ENCODE results near the gene GRID1. TPM values are rescaled to one million over a fixed set of nuclear protein-coding genes. Genes with fewer than 3 reads are reported as not detected.

Gene GRID1
- total RNA-seq, 1 donor from 2014 or later, result not detected

DNA sequence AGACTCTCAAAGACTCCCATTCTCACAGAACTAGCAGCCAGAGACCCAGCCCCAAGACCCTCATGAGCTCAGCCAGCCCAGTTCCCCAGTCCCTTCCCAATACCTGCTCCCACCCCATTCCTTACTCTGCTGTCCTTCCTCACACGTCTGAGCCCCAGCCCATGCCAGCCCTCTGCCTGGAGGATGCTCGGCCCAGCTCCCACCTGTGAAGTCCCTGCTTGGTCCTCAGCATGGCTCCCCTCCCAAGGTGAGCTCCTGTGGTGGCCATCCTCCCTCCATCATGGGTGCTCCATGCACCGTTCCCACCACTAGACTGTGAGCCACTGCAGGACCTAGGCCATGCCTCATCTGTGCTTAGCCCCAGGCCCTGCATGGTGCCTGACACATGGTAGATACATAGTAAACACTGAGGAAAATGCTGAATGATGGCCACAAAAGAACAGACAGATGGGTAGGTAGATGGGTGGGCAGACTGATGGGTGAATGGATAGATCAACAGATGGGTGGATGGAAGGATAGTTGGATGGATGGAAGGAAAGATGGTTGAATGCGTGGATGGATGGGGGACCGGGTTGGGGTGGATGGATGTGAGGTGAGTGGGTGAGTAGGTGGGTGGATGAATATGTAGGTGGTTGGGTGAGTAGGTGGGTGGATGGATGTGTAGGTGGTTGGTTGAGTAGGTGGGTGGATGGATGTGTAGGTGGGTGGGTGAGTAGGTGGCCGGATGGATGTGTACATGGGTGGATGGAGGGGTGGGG lies 138.9 kb downstream of the GRID1 start:
- ATAC-seq (ENCODE audit: low read depth), result no peak
- intact Hi-C loops (cut with micrococcal nuclease), result no loop called here
- CTCF ChIA-PET, result no interaction called here
- H3K9me3 Mint-ChIP-seq, result no peaks in the 10 kb centered on the region
- POLR2A ChIA-PET, result no interaction called here
- TF ChIP-seq, protein P1, sequence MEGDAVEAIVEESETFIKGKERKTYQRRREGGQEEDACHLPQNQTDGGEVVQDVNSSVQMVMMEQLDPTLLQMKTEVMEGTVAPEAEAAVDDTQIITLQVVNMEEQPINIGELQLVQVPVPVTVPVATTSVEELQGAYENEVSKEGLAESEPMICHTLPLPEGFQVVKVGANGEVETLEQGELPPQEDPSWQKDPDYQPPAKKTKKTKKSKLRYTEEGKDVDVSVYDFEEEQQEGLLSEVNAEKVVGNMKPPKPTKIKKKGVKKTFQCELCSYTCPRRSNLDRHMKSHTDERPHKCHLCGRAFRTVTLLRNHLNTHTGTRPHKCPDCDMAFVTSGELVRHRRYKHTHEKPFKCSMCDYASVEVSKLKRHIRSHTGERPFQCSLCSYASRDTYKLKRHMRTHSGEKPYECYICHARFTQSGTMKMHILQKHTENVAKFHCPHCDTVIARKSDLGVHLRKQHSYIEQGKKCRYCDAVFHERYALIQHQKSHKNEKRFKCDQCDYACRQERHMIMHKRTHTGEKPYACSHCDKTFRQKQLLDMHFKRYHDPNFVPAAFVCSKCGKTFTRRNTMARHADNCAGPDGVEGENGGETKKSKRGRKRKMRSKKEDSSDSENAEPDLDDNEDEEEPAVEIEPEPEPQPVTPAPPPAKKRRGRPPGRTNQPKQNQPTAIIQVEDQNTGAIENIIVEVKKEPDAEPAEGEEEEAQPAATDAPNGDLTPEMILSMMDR (IDR thresholded peaks at IDR 0.05), result no peak
- peaks cover 5% of the 10 kb centered on the region for H3K27me3 Mint-ChIP-seq
- H3K27ac Mint-ChIP-seq, result no peak overlapping the region
- DNase-seq, result no peak
- H3K36me3 Mint-ChIP-seq (ENCODE audit: low read depth), result no peaks in the 10 kb centered on the region
- no peaks in the 10 kb centered on the region for H3K4me1 Mint-ChIP-seq
- H3K4me3 Mint-ChIP-seq, result no peak overlapping the region

DNA sequence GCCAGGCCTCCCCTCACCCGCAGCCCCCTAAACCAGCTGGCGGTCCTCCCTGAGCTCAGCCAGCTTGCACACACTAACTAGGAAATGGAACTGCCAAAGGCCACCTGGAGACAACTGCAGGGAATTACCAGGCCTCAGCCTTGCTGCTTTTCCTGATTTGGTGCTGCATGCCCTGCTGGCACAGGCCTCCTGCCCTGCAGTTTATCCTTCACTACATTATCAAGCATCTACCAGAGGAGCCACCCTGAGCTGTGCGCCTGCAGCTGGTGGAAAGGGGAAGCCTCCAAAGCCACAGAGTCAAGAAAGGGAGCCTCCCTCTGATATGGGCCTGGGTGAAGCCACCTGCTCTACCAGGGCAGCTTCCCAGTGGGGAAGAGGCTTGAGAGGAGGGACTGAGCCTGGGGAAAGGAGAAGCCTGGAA lies 139.8 kb downstream of the GRID1 start:
- ChIA-PET CTCF (no interaction called here), POLR2A (no interaction called here)
- intact Hi-C loops (cut with micrococcal nuclease), result no loop called here
- no peak overlapping the region for H3K27ac Mint-ChIP-seq
- ATAC-seq (ENCODE audit: low read depth) (no peak), DNase-seq (no peak)
- H3K36me3 Mint-ChIP-seq (ENCODE audit: low read depth), result no peaks in the 10 kb centered on the region
- H3K9me3 Mint-ChIP-seq, result no peaks in the 10 kb centered on the region
- TF ChIP-seq, protein P1 (IDR thresholded peaks at IDR 0.05), result no peak
- H3K27me3 Mint-ChIP-seq, result peaks cover 5% of the 10 kb centered on the region
- no peak overlapping the region for H3K4me3 Mint-ChIP-seq
- no peaks in the 10 kb centered on the region for H3K4me1 Mint-ChIP-seq

DNA sequence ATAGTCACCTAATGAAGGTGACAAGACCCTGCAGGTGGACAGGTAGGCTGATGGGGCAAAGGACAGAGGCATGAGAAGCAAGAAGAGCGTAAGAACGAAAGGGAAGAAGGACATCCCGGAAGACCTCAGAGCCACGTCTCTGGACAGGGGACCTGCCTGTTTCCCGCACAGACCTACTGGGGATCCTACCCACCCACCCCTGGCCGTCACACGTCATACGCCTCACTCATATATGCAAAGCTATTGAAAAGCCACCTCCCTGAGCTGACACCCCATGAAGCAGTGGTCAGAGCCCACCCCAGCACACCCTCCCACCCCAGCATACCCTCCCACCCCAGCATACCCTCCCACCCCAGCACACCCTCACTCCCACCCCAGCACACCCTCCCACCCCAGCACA lies 140.6 kb downstream of the GRID1 start:
- ChIA-PET POLR2A (no interaction called here), CTCF (no interaction called here)
- Mint-ChIP-seq H3K9me3 (no peaks in the 10 kb centered on the region), H3K36me3 (ENCODE audit: low read depth) (no peaks in the 10 kb centered on the region), H3K27me3 (peaks cover 5% of the 10 kb centered on the region), H3K4me1 (no peaks in the 10 kb centered on the region), H3K4me3 (no peak overlapping the region), H3K27ac (no peak overlapping the region)
- intact Hi-C loops (cut with micrococcal nuclease), result no loop called here
- ATAC-seq (ENCODE audit: low read depth), result no peak
- TF ChIP-seq, protein P1 (IDR thresholded peaks at IDR 0.05), result no peak
- DNase-seq, result no peak

DNA sequence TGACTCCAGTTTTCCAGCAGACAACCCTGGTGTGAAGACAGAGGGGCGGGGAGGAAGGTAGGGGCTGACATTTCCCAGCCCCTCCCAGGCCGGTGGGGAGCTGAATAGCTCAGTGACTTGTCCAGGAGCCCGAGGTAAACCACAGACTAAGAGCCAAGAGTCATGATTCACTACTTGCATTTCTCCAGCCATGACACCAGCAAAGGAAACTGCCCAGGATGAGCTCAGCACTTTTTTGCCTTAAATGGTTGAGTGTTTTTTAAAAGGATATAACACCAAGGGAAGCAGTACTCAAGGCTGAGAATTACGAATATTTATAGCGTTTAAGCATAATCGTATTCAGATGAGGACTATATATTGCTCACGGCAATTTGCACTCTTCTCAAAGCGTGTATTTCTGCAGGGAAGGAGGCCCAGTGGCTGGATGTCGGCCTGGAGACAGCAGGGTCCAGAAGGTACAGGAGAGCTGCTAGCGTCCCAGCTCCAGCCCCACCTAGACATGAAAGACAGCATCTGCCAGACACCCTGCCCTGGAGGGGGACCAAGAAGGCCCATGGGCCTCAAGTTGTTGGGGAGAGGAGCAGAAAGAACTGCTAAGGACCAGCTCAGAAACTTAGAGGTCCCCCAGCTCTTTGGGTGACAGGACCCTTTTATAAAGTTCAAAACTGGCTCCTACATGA lies 141.4 kb downstream of the GRID1 start:
- H3K27ac Mint-ChIP-seq, result no peak overlapping the region
- peaks cover 6% of the 10 kb centered on the region for H3K27me3 Mint-ChIP-seq
- ChIA-PET POLR2A (interaction anchor here (0.6 kb wide), 1 partner anchor 822 kb away, joined by 3 read pairs; no protein-coding TSS in a partner anchor), CTCF (no interaction called here)
- no peaks in the 10 kb centered on the region for H3K4me1 Mint-ChIP-seq
- H3K36me3 Mint-ChIP-seq (ENCODE audit: low read depth), result no peaks in the 10 kb centered on the region
- intact Hi-C loops (cut with micrococcal nuclease), result no loop called here
- no peaks in the 10 kb centered on the region for H3K9me3 Mint-ChIP-seq
- TF ChIP-seq, protein P1 (IDR thresholded peaks at IDR 0.05), result no peak
- ATAC-seq (ENCODE audit: low read depth), result no peak
- no peak overlapping the region for H3K4me3 Mint-ChIP-seq
- DNase-seq, result no peak

DNA sequence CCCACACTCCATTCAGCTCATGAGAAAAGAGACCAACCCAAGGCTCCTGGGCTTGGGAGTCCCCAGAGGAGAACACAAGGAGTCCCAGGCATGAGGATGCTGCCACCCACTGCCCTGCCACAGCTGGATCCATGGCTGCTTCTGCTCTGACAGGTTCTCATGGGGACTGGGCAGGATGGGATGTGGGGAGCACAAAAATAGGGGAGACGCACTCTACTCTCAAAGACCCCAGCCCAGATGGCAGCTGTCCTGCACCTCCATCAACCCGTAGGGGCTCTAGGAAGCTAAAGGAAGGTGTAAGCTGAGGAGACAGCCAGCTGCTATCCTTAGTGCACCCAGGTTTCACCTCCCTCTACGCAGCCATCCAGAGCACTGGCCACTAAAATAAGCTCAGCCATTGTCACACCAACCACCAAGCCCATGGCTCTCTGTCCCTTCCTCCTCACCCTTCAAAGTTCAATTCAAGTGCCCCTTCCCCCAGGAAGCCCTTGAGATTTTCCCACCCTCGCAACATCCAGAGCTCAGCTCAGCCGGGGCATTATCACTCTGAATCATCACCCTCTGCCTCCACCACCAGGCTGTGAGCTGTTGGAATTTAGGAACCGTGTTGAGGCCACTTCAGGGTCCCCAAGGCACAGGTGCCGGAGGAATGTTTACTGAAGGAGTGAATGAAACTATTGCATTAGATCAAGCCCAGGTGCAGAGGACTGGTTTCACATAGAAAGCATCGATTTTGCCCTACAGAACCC lies 142.1 kb downstream of the GRID1 start:
- Mint-ChIP-seq H3K4me1 (no peaks in the 10 kb centered on the region), H3K9me3 (no peaks in the 10 kb centered on the region), H3K4me3 (no peak overlapping the region), H3K27me3 (peaks cover 10% of the 10 kb centered on the region), H3K27ac (no peak overlapping the region), H3K36me3 (ENCODE audit: low read depth) (no peaks in the 10 kb centered on the region)
- TF ChIP-seq, protein P1 (IDR thresholded peaks at IDR 0.05), result no peak
- ChIA-PET POLR2A (interaction anchor here (0.6 kb wide), 1 partner anchor 821 kb away, joined by 3 read pairs; no protein-coding TSS in a partner anchor), CTCF (no interaction called here)
- ATAC-seq (ENCODE audit: low read depth) (no peak), DNase-seq (no peak)
- intact Hi-C loops (cut with micrococcal nuclease), result no loop called here

Data from activated B cell treated with CpG ODN at 0.5 μM for 24 hours (primary cell).